GM18870 (cell line): ENCODE results near the gene GPER1.
"Not testable (repeated sequence)": the region's sequence is repeated elsewhere in the genome, so short reads cannot be mapped to it uniquely, and the experiment has no call there.

Experiments used
- ATAC-seq: cut with Tn5 transposase; IDR thresholded peaks from one replicate; pipeline ENCODE4 v1.9.1; 2021; ENCODE audit warnings: moderate library complexity; ENCODE audit not compliant: unreplicated experiment

Gene GPER1

DNA sequence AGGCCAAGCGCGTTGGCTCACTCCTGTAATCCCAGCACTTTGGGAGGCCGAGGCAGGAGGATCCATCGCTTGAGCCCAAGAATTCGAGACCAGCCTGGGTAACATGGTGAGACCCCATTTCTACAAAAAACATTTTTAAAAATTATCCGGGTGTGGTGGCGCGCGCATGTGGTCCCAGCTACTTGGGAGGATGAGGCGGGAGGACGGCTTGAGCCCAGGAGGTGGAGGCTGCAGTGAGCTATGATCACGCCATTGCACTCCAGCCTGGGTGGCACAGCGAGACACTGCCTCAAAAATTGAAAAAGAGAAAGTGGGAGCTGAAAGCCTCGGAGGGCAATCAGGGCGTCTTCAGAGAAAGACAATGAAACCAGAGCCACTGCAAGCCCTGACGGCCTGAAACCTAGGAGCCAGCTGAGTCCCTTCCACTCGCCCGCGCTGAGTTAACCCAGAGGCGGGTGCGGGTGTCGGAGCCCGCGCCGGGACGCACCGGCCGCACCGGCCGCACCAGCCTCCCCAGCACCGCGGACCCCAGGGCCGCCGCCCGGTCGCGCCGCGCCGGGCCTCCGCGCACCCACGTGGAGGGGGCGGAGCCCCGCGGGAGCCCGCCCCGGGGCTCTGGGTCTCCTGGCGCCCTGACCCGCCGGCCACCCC, 49.7 kb downstream of the GPER1 start:
- ATAC-seq, result peak; percentile 41

DNA sequence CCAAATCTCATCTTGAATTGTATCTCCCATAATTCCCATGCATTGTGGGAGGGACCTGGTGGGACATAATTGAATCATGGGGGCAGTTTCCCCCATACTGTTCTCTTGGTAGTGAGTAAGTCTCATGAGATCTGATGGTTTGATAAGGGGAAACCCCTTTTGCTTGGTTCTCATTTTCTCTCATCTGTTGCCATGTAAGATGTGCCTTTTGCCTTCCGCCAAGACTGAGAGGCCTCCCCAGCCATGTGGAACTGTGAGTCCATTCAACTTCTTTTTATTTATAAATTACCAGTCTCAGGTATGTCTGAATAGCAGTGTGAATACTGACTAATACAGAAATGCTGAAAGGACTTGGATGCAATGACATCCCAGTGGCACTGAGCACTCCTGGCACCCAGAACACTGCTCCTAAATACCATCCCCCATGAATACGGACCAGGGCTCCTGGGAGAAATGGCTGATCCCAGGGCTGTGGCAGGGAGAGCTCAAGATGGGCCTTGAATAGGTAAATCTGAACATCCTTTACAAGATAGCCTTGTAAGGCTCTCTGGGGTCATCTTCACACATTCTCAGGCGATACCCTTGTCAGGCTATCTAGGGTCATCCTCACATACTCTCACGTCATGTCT, 52.7 kb downstream of the GPER1 start:
- ATAC-seq, result no peak

DNA sequence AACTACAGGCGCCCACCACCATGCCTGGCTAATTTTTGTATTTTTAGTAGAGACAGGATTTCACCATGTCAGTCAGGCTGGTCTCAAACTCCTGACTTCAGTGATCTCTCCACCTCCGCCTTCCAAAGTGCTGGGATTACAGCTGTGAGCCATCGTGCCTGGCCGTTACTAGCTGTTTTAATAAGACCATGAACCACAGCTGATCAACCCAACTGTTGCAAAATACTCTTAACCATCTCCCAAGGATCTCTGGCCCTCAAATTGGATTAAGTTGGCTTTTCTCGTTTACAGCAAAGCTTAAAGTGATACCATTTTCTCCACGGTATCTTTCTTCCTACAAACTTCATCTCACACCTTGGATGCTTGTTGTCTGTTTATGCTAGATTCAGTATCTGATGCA, 53.7 kb downstream of the GPER1 start:
- no peak for ATAC-seq

DNA sequence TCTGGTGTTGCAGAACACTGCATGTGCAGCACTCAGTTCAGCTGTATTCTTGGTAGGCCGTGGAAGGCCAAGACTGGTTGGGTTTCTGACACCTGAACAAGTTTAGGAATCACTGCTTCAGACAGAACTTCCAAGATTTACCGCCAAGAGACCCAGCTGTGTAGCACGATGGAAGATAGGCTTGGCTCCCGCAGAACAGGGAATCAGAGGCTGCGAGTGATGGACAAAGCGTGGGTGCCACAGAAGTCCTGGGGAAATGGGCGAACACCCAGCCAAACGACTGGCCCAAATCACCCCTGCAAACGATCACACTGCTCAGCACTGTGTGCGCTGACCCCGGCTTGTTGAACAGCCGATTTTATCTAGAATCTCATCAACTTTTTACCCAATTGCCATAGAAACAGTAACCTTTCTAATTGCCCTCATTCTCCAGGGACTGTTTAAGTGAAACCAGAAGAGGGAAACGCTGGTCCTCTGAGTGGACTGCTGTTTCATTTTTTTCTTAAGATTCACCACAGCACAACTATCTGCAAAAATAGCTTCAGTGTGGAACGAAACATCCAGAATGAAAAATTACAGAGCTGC, 54.2 kb downstream of the GPER1 start:
- ATAC-seq, result no peak

DNA sequence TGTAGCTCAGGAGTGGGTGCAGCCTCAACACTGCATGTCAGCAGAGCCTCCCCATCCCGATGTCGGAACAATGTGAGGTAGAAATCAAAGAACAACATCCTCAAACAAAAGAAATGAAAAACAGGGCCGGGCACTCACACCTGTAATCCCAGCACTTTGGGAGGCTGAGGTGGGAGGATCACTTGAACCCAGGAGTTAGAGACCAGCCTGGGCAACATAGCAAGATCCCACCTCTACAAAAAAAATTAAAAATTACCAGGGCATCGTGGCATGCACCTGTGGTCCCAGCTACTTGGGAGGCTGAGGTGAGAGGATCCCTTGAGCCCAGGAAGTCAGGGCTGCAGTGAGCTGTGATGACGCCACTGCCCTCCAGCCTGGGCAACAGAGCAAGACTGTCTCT, 55.1 kb downstream of the GPER1 start:
- ATAC-seq, result not testable (repeated sequence)
